Measurements from ENCODE around the gene NR6A1. TPM values are rescaled to one million over a fixed set of nuclear protein-coding genes. Genes with fewer than 3 reads are reported as not detected.

NR6A1 gene
- total RNA-seq, 1 experiment from 2014 or later = 99.3 TPM

- Histone ChIP-seq H3T11ph (ENCODE audit: low read length) (no peak overlapping the region), H4K8ac (replicated peaks; ENCODE audit: insufficient read length, low read depth, low read length) (no peak overlapping the region), H3K56ac (ENCODE audit: insufficient read length, low read depth, low read length) (no peak overlapping the region), H2AFZ (ENCODE audit: low read length) (no peak overlapping the region), H2BK20ac (ENCODE audit: low read depth, low read length, poor library complexity, severe bottlenecking) (no peak overlapping the region), H2BK5ac (ENCODE audit: insufficient read length, low read length) (no peak overlapping the region), H3K4ac (ENCODE audit: low read depth, low read length) (no peak overlapping the region), H3K27ac (ENCODE audit: insufficient read length, low read depth, low read length) (no peak overlapping the region), H4K91ac (ENCODE audit: insufficient read length, low read depth, low read length) (no peak overlapping the region), H3K9ac (ENCODE audit: extremely low read depth, insufficient read length, low read length) (no peak overlapping the region), H4K5ac (ENCODE audit: insufficient read length, low read depth, low read length) (no peak overlapping the region), H3K79me2 (ENCODE audit: insufficient read depth, low read length) (no peaks in the 10 kb centered on the region), H3K27me3 (ENCODE audit: insufficient read depth, low read length) (no peaks in the 10 kb centered on the region), H4K20me1 (ENCODE audit: control insufficient read depth, insufficient read depth, insufficient read length) (peaks cover 3% of the 10 kb centered on the region), H3K9me3 (ENCODE audit: control insufficient read depth, low read depth, low read length) (no peaks in the 10 kb centered on the region), H3K4me2 (ENCODE audit: insufficient read depth, insufficient read length, low read length) (no peak overlapping the region), H2BK15ac (ENCODE audit: low read depth, low read length) (no peak overlapping the region), H2BK120ac (ENCODE audit: low read depth, low read length, poor library complexity, severe bottlenecking) (no peak overlapping the region), H3K23ac (ENCODE audit: insufficient read length, low read depth, low read length) (no peak overlapping the region), H3K18ac (ENCODE audit: insufficient read length, low read depth, low read length) (no peak overlapping the region), H2BK12ac (ENCODE audit: insufficient read length, low read depth, low read length) (no peak overlapping the region), H3K23me2 (ENCODE audit: insufficient read length, low read depth, low read length, poor library complexity, severe bottlenecking) (no peaks in the 10 kb centered on the region), H3K14ac (ENCODE audit: insufficient read depth, low read length) (peak overlapping the region; percentile 12; the same call in 1 of the 2 replicates), H3K4me1 (ENCODE audit: insufficient read depth, low read length) (no peaks in the 10 kb centered on the region), H2AK5ac (ENCODE audit: insufficient read length, low read length) (no peak overlapping the region), H3K79me1 (ENCODE audit: insufficient read depth, low read depth, low read length, poor library complexity, severe bottlenecking) (no peaks in the 10 kb centered on the region)
- Mint-ChIP-seq H3K27ac (no peak overlapping the region), H3K27me3 (ENCODE audit: low read depth) (peaks cover 32% of the 10 kb centered on the region), H3K36me3 (ENCODE audit: insufficient read depth in 1 of 3, low read depth in 3 of 3) (no peaks in the 10 kb centered on the region), H3K4me3 (no peak overlapping the region), H3K9me3 (peaks cover 2 to 4% of the 10 kb centered on the region in 2 experiments; a peak in 2 of 5 replicates), H3K4me1 (peaks cover 17 to 54% of the 10 kb centered on the region in 2 experiments)
- WGBS (ENCODE audit: extremely low coverage, insufficient read length, low lambda C conversion rate) = no CpG with 5 or more reads among the region's 40 CpGs
- DNase-seq = no peak
- TF ChIP-seq CTCF (conservative IDR thresholded peaks at IDR 0.05) = no peak
Measured at GRCh38 chr9:124487260-124488182, 283.6 kb downstream of the NR6A1 start.

All from H9 (cell line).